ENCODE data around the gene LHFPL6. TPM values are rescaled to one million over a fixed set of nuclear protein-coding genes. Genes with fewer than 3 reads are reported as not detected.

LHFPL6 gene
- total RNA-seq, 2 donors from 2014 or later, result 7.5 to 40.0 TPM

DNA sequence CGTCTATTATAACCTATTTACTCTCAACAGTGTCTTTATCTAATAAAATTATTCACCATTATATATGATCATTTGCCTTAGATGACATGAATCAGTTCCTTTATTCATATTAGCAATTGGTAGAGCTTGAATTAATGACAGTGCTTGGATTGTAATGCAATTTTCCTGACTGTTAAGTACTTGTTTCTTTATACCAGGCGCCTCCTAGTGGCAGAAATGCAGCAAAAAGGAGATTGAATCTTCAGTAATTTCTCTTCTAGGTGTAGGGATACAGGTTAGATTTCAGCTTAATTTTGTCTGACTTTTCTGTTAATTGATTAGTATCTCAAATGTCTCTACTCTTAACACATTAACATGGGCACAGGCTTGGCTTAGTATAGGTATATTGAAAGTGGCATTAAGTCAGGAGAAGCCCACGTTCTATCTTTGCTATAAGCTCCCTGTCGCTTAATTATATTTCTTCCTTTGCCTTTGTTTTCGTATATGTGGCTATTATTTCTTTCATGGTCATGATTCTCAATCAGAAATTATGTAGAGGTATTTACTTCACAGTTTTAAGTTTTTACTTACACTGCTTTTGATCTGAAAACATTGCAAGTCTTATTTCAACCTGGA, 9.1 kb upstream of the LHFPL6 start:
- Histone ChIP-seq H3K4me3 (no peak overlapping the region), H3K27me3 (replicated peaks; ENCODE audit: insufficient read depth) (no peaks in the 10 kb centered on the region), H3K36me3 (no peaks in the 10 kb centered on the region), H3K27ac (no peak overlapping the region), H3K9me3 (no peaks in the 10 kb centered on the region), H3K4me1 (replicated peaks) (no peaks in the 10 kb centered on the region)
- DNase-seq (ENCODE audit: low spot score), result peak; percentile 81
- TF ChIP-seq, protein P1, sequence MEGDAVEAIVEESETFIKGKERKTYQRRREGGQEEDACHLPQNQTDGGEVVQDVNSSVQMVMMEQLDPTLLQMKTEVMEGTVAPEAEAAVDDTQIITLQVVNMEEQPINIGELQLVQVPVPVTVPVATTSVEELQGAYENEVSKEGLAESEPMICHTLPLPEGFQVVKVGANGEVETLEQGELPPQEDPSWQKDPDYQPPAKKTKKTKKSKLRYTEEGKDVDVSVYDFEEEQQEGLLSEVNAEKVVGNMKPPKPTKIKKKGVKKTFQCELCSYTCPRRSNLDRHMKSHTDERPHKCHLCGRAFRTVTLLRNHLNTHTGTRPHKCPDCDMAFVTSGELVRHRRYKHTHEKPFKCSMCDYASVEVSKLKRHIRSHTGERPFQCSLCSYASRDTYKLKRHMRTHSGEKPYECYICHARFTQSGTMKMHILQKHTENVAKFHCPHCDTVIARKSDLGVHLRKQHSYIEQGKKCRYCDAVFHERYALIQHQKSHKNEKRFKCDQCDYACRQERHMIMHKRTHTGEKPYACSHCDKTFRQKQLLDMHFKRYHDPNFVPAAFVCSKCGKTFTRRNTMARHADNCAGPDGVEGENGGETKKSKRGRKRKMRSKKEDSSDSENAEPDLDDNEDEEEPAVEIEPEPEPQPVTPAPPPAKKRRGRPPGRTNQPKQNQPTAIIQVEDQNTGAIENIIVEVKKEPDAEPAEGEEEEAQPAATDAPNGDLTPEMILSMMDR (IDR thresholded peaks at IDR 0.05), result peak; percentile 45 to 89 (median 88)
- TF ChIP-seq POLR2A (IDR thresholded peaks at IDR 0.05) (no peak), POLR2AphosphoS5 (IDR thresholded peaks at IDR 0.05) (no peak)
- intact Hi-C loops (cut with DNase I), result loop anchor here (5.0 kb wide), 2 partner anchors 355 to 560 kb away; no protein-coding TSS in a partner anchor
- 63% methylated on average over 5 of the region's 5 CpGs for WGBS

DNA sequence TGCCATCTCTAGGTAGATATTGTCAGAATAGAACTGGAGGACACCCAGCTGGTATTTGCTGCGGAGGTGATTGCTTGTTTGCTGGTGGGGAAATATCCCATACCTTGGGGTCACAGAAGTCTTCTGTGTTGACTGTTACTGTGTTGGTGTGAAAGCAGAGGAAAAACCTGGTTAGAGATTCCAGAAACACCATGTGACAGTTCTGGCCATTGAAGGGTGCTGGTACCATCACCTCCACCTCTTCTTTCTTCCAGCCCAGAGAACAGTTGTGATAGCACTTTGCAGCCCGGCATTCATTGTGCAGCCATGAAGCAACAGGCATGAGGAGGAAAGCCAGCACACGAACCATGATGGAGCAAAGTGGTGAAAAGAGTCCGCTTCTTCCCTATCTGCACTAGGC, 4.9 kb upstream of the LHFPL6 start:
- Histone ChIP-seq H3K27ac (no peak overlapping the region), H3K27me3 (replicated peaks; ENCODE audit: insufficient read depth) (no peaks in the 10 kb centered on the region), H3K4me3 (no peak overlapping the region), H3K4me1 (replicated peaks) (no peaks in the 10 kb centered on the region), H3K36me3 (no peaks in the 10 kb centered on the region), H3K9me3 (no peaks in the 10 kb centered on the region)
- TF ChIP-seq, protein P1 (IDR thresholded peaks at IDR 0.05), result no peak
- TF ChIP-seq POLR2A (IDR thresholded peaks at IDR 0.05), result no peak
- TF ChIP-seq POLR2AphosphoS5 (IDR thresholded peaks at IDR 0.05), result no peak
- intact Hi-C loops (cut with DNase I), result no loop called here
- WGBS, result 92% methylated on average over 4 of the region's 4 CpGs
- no peak for DNase-seq (ENCODE audit: low spot score)

DNA sequence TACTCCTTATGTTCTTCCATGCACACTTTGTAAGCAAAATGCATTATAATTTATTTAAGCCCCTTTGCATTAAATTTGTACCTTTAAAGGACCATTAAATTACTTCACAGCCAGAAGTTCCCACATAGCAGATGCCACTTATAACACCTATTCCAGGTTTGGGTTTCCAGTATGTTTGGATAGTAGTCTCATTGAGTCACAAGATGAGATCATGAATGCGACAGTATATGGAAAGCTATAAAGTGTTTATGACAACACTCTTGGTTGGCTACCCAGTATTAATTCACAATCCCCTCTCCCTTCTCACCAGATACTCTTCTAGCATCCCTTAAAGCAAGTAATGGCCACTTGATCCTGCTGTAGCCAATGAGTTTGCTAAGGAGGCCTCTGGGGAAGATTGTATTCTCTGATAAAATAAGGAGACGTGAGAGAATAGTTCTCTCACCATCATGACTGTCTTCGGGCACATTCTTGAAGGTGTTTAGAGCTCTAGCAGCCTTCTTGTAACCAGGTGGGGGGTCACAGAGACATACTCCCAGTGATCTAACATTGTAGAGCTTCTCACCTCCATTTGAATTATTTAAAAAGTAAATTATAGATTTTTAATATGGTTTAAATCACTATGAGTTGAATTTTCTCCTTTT, 2.8 kb upstream of the LHFPL6 start:
- intact Hi-C loops (cut with DNase I), result no loop called here
- DNase-seq (ENCODE audit: low spot score), result no peak
- Histone ChIP-seq H3K4me3 (no peak overlapping the region), H3K27ac (no peak overlapping the region), H3K27me3 (replicated peaks; ENCODE audit: insufficient read depth) (no peaks in the 10 kb centered on the region), H3K36me3 (no peaks in the 10 kb centered on the region), H3K9me3 (no peaks in the 10 kb centered on the region), H3K4me1 (replicated peaks) (no peaks in the 10 kb centered on the region)
- TF ChIP-seq, protein P1 (IDR thresholded peaks at IDR 0.05), result no peak
- TF ChIP-seq POLR2AphosphoS5 (IDR thresholded peaks at IDR 0.05) (no peak), POLR2A (IDR thresholded peaks at IDR 0.05) (no peak)
- 85% methylated on average over 3 of the region's 3 CpGs for whole genome bisulfite sequencing

DNA sequence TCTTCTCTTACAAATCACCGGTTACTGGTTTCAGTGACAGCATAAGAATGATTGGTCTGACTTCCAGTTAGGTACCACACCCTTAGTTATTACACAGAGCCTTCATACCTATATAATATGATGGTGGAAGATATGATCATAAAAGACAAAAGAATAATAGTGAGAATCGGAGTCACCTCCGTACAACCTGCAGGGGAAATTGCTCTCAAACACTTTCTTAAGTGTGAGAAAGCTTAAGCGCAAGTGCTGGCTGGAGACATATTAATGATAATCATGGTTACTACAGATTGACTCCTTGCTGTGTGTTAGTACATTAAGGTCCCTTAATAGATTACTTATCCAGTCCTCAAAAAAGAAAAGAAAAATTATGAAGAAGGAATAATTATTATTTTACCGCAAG, 1.8 kb upstream of the LHFPL6 start:
- TF ChIP-seq, protein P1 (IDR thresholded peaks at IDR 0.05), result no peak
- TF ChIP-seq POLR2AphosphoS5 (IDR thresholded peaks at IDR 0.05), result no peak
- TF ChIP-seq POLR2A (IDR thresholded peaks at IDR 0.05), result no peak
- H3K27ac ChIP-seq, result no peak overlapping the region
- no peak for DNase-seq (ENCODE audit: low spot score)
- H3K4me3 ChIP-seq, result no peak overlapping the region
- no peaks in the 10 kb centered on the region for H3K4me1 ChIP-seq (replicated peaks)
- intact Hi-C loops (cut with DNase I), result loop anchor here (5.0 kb wide), 2 partner anchors 72 to 187 kb away; no protein-coding TSS in a partner anchor
- no peaks in the 10 kb centered on the region for H3K36me3 ChIP-seq
- H3K27me3 ChIP-seq (replicated peaks; ENCODE audit: insufficient read depth), result no peaks in the 10 kb centered on the region
- 84% methylated on average over 5 of the region's 5 CpGs for WGBS
- no peaks in the 10 kb centered on the region for H3K9me3 ChIP-seq

All from prostate gland (tissue), 2 donors.